ENCODE data around the gene CAMTA1.
A peak's percentile ranks its signal among the peaks of the same experiment; 100 is the strongest.

The CAMTA1 gene

GRCh38 chr1:7401814-7402547, 616.7 kb downstream of the CAMTA1 start (continued):
- peak; percentile 41; the same call in 1 of the 2 replicates for TF ChIP-seq ZSCAN4 (tag by site-specific recombination; IDR thresholded peaks at IDR 0.05)
- TF ChIP-seq, protein P1, sequence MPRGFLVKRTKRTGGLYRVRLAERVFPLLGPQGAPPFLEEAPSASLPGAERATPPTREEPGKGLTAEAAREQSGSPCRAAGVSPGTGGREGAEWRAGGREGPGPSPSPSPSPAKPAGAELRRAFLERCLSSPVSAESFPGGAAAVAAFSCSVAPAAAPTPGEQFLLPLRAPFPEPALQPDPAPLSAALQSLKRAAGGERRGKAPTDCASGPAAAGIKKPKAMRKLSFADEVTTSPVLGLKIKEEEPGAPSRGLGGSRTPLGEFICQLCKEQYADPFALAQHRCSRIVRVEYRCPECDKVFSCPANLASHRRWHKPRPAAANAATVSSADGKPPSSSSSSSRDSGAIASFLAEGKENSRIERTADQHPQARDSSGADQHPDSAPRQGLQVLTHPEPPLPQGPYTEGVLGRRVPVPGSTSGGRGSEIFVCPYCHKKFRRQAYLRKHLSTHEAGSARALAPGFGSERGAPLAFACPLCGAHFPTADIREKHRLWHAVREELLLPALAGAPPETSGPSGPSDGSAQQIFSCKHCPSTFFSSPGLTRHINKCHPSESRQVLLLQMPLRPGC (tag by site-specific recombination; IDR thresholded peaks at IDR 0.05) = peak; percentile 100
- no peak for TF ChIP-seq ZNF48 (tag by site-specific recombination; IDR thresholded peaks at IDR 0.05)
- no peak for TF ChIP-seq ZNF548 (tag by site-specific recombination; IDR thresholded peaks at IDR 0.05)
- TF ChIP-seq ZNF626 (tag by site-specific recombination; IDR thresholded peaks at IDR 0.05) = no peak
- TF ChIP-seq ZFP41 (tag by site-specific recombination; IDR thresholded peaks at IDR 0.05; ENCODE audit: borderline replicate concordance) = no peak
- TF ChIP-seq, protein P2, sequence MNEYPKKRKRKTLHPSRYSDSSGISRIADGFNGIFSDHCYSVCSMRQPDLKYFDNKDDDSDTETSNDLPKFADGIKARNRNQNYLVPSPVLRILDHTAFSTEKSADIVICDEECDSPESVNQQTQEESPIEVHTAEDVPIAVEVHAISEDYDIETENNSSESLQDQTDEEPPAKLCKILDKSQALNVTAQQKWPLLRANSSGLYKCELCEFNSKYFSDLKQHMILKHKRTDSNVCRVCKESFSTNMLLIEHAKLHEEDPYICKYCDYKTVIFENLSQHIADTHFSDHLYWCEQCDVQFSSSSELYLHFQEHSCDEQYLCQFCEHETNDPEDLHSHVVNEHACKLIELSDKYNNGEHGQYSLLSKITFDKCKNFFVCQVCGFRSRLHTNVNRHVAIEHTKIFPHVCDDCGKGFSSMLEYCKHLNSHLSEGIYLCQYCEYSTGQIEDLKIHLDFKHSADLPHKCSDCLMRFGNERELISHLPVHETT (tag by site-specific recombination; IDR thresholded peaks at IDR 0.05) = peak; percentile 98
- no peak for TF ChIP-seq MZF1 (tag by site-specific recombination; IDR thresholded peaks at IDR 0.05; ENCODE audit: borderline replicate concordance)
- TF ChIP-seq, protein P3, sequence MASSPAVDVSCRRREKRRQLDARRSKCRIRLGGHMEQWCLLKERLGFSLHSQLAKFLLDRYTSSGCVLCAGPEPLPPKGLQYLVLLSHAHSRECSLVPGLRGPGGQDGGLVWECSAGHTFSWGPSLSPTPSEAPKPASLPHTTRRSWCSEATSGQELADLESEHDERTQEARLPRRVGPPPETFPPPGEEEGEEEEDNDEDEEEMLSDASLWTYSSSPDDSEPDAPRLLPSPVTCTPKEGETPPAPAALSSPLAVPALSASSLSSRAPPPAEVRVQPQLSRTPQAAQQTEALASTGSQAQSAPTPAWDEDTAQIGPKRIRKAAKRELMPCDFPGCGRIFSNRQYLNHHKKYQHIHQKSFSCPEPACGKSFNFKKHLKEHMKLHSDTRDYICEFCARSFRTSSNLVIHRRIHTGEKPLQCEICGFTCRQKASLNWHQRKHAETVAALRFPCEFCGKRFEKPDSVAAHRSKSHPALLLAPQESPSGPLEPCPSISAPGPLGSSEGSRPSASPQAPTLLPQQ (tag by site-specific recombination; IDR thresholded peaks at IDR 0.05) = peak; percentile 92
- no peak for TF ChIP-seq KLF16 (tag by site-specific recombination; IDR thresholded peaks at IDR 0.05)
- peak; percentile 18; the same call in 1 of the 2 replicates for TF ChIP-seq SP2 (tag by site-specific recombination; IDR thresholded peaks at IDR 0.05)
- no peak for TF ChIP-seq ZNF292 (tag by site-specific recombination; IDR thresholded peaks at IDR 0.05; ENCODE audit: borderline replicate concordance, low read depth)
- TF ChIP-seq IKZF3 (tag by site-specific recombination; IDR thresholded peaks at IDR 0.05) = no peak; the same call in none of the 2 replicates
- no peak for TF ChIP-seq ZNF768 (tag by site-specific recombination; IDR thresholded peaks at IDR 0.05)
- TF ChIP-seq ZBTB21 (tag by site-specific recombination; IDR thresholded peaks at IDR 0.05) = peak; percentile 98
- TF ChIP-seq ZNF560 (tag by site-specific recombination; IDR thresholded peaks at IDR 0.05; ENCODE audit: borderline replicate concordance) = no peak
- peak; percentile 73; the same call in 1 of the 2 replicates for TF ChIP-seq RBAK (tag by site-specific recombination; IDR thresholded peaks at IDR 0.05)
- TF ChIP-seq ZNF621 (tag by site-specific recombination; IDR thresholded peaks at IDR 0.05) = no peak
- no peak for TF ChIP-seq ZNF16 (tag by site-specific recombination; IDR thresholded peaks at IDR 0.05; ENCODE audit: low read depth)
- TF ChIP-seq ZNF350 (tag by site-specific recombination; IDR thresholded peaks at IDR 0.05) = no peak
- TF ChIP-seq ZFHX2 (tag by site-specific recombination; conservative IDR thresholded peaks at IDR 0.05) = no peak; the same call in 1 of the 2 replicates
- TF ChIP-seq SP7 (tag by site-specific recombination; IDR thresholded peaks at IDR 0.05) = peak; percentile 99
- TF ChIP-seq ZNF777 (tag by site-specific recombination; IDR thresholded peaks at IDR 0.05; ENCODE audit: borderline replicate concordance) = no peak
- no peak for TF ChIP-seq ZNF175 (tag by site-specific recombination; IDR thresholded peaks at IDR 0.05)
- TF ChIP-seq ZNF571 (tag by site-specific recombination; IDR thresholded peaks at IDR 0.05) = no peak
- peak; percentile 74 for TF ChIP-seq SP3 (tag by site-specific recombination; IDR thresholded peaks at IDR 0.05)
- peak; percentile 57; the same call in 1 of the 2 replicates for TF ChIP-seq GLI2 (tag by site-specific recombination; IDR thresholded peaks at IDR 0.05; ENCODE audit: borderline replicate concordance, low read depth)
- TF ChIP-seq ZNF121 (tag by site-specific recombination; IDR thresholded peaks at IDR 0.05) = no peak
- 0 out of 2 replicates have a peak, but pooled peaks have one; percentile 64 for TF ChIP-seq ZNF362 (tag by site-specific recombination; IDR thresholded peaks at IDR 0.05)
- peak; percentile 85; the same call in 1 of the 2 replicates for TF ChIP-seq ZNF324 (tag by site-specific recombination; IDR thresholded peaks at IDR 0.05)
- TF ChIP-seq KLF17 (tag by site-specific recombination; IDR thresholded peaks at IDR 0.05) = peak; percentile 99
- no peak for TF ChIP-seq ZNF704 (tag by site-specific recombination; IDR thresholded peaks at IDR 0.05)

Measured in HEK293 (cell line).